Amniotic epithelial cell (primary cell): ENCODE data around the gene SPRYD3.
A peak's percentile ranks its signal among the peaks of the same experiment; 100 is the strongest.
"Not testable (repeated sequence)": the region's sequence is repeated elsewhere in the genome, so short reads cannot be mapped to it uniquely, and the experiment has no call there.

Experiments used
- DNase-seq: peaks from one replicate; pipeline ENCODE4 v3.0.0-alpha.2; 2010; ENCODE audit warnings: low read depth

The SPRYD3 gene

GRCh38 chr12:53051058-53051880 is 27.9 kb downstream of the SPRYD3 start:
- peak; percentile 91 for DNase-seq

GRCh38 chr12:53050426-53051057 is 28.6 kb downstream of the SPRYD3 start:
- no peak for DNase-seq

- DNase-seq = peak; percentile 75
Measured at GRCh38 chr12:53049571-53050318, 29.4 kb downstream of the SPRYD3 start, which contains the start of gene TNS2. Gene TNS2, plus strand, starts transcription at chr12:53050065. Its CDS starts 121 bp downstream, at chr12:53050186.

GRCh38 chr12:53048780-53049401 is 30.3 kb downstream of the SPRYD3 start:
- DNase-seq = peak; percentile 69

GRCh38 chr12:53048033-53048779 is 31.0 kb downstream of the SPRYD3 start:
- DNase-seq = no peak

GRCh38 chr12:53047221-53048032 is 31.8 kb downstream of the SPRYD3 start:
- DNase-seq = peak; percentile 73

GRCh38 chr12:53046655-53047220 is 32.5 kb downstream of the SPRYD3 start:
- DNase-seq = peak; percentile 83

GRCh38 chr12:53045696-53046045 is 33.5 kb downstream of the SPRYD3 start:
- no peak for DNase-seq

- no peak for DNase-seq
Measured at GRCh38 chr12:53044896-53045695, 34.1 kb downstream of the SPRYD3 start.

GRCh38 chr12:53044052-53044581 is 35.1 kb downstream of the SPRYD3 start:
- no peak for DNase-seq

GRCh38 chr12:53042607-53043454 is 36.4 kb downstream of the SPRYD3 start:
- DNase-seq = no peak

GRCh38 chr12:53039851-53040250 is 39.3 kb downstream of the SPRYD3 start:
- DNase-seq = no peak

- no peak for DNase-seq
Measured at GRCh38 chr12:53036802-53037201, 42.4 kb downstream of the SPRYD3 start.

- DNase-seq = no peak
Measured at GRCh38 chr12:53034459-53034858, 44.7 kb downstream of the SPRYD3 start.

GRCh38 chr12:53033832-53034231 is 45.4 kb downstream of the SPRYD3 start:
- not testable (repeated sequence) for DNase-seq

GRCh38 chr12:53031616-53032015 is 47.6 kb downstream of the SPRYD3 start:
- no peak for DNase-seq

- DNase-seq = not testable (repeated sequence)
Measured at GRCh38 chr12:53027014-53027413, 52.2 kb downstream of the SPRYD3 start.

- DNase-seq = no peak
Measured at GRCh38 chr12:53025250-53025649, 53.9 kb downstream of the SPRYD3 start.
